Testis (tissue), 3 donors: ENCODE results near the gene ZRANB3. TPM values are rescaled to one million over a fixed set of nuclear protein-coding genes. Genes with fewer than 3 reads are reported as not detected.

Experiments used
- DNase-seq: peaks from one replicate; pipeline ENCODE4 v3.0.0-alpha.2; 2019
- H3K27ac ChIP-seq, 2 donors: fragments of 200-600 bp; sonication (generic); one replicate each; pipeline ENCODE4 v1.5.1; 2019
- H3K27me3 ChIP-seq: fragments of 200-600 bp; sonication (generic); one replicate; pipeline ENCODE4 v1.5.1; 2019
- H3K36me3 ChIP-seq: fragments of 200-600 bp; sonication (generic); one replicate; pipeline ENCODE4 v1.5.1; 2017; ENCODE audit warnings: low read depth; ENCODE audit errors: missing control alignments
- H3K4me1 ChIP-seq: fragments of 200-600 bp; sonication (generic); one replicate; pipeline ENCODE4 v1.5.1; 2019
- H3K4me3 ChIP-seq, 2 donors: fragments of 200-600 bp; sonication (generic); one replicate each; pipeline ENCODE4 v1.5.1; 2017 to 2019
- H3K9me3 ChIP-seq: fragments of 200-600 bp; sonication (generic); one replicate; pipeline ENCODE4 v1.5.1; 2017
- POLR2A ChIP-seq: fragments of 450-650 bp; IDR thresholded peaks from one replicate; pipeline ENCODE4 v1.6.1; 2017; ENCODE audit warnings: antibody characterized with exemption, mild to moderate bottlenecking, moderate library complexity
- WGBS, 2 donors: methylation state at CpG; one replicate each; pipeline ENCODE4 v1.1.5; 2018; 5-methylcytosine and 5-hydroxymethylcytosine counted together
- intact Hi-C: fragments of 100-400 bp; cut with DNase I; formaldehyde crosslinking; loops from one replicate; pipeline ENCODE4 v1.15.1; 2023; ENCODE audit warnings: low total_unique reads
- polyA plus RNA-seq: library from polyadenylated mRNA; stranded (reverse); fragments of 350-450 nt; fragmentation: Illumina TruSeq; extraction: RNeasy Lipid Tissue Mini Kit (QIAGEN cat#74804); gene quantifications from one replicate; pipeline ENCODE4 v1.2.3, GENCODE V29; 2014; ENCODE audit warnings: low read depth, low replicate concordance; ENCODE audit not compliant: insufficient read depth
- total RNA-seq, 2 donors: library from RNA; depleted of rRNA; stranded (reverse); fragments of >200 nt; gene quantifications; one replicate each; pipeline ENCODE4 v1.2.3, GENCODE V29; 2016
- TF ChIP-seq, protein P1 (sequence below), 3 experiments: fragments of 450-650 bp in 2 of 3; fragments of 200-600 bp in 1 of 3; sonication (generic) in 1 of 3; IDR thresholded peaks; one replicate each; pipeline ENCODE4 v1.5.1; 2016 to 2019; ENCODE audit warnings: antibody characterized with exemption in 3 of 3, mild to moderate bottlenecking in 2 of 3, moderate library complexity in 1 of 3

Gene ZRANB3
- total and polyA plus RNA-seq, 3 donors from 2014 or later = 8.6 to 28.8 (median 19.3) TPM

- H3K9me3 ChIP-seq = no peaks in the 10 kb centered on the region
- no peaks in the 10 kb centered on the region for H3K4me1 ChIP-seq
- H3K27me3 ChIP-seq = no peaks in the 10 kb centered on the region
- intact Hi-C loops = no loop called here
- no peak for TF ChIP-seq POLR2A
- TF ChIP-seq, protein P1, sequence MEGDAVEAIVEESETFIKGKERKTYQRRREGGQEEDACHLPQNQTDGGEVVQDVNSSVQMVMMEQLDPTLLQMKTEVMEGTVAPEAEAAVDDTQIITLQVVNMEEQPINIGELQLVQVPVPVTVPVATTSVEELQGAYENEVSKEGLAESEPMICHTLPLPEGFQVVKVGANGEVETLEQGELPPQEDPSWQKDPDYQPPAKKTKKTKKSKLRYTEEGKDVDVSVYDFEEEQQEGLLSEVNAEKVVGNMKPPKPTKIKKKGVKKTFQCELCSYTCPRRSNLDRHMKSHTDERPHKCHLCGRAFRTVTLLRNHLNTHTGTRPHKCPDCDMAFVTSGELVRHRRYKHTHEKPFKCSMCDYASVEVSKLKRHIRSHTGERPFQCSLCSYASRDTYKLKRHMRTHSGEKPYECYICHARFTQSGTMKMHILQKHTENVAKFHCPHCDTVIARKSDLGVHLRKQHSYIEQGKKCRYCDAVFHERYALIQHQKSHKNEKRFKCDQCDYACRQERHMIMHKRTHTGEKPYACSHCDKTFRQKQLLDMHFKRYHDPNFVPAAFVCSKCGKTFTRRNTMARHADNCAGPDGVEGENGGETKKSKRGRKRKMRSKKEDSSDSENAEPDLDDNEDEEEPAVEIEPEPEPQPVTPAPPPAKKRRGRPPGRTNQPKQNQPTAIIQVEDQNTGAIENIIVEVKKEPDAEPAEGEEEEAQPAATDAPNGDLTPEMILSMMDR (IDR thresholded peaks at IDR 0.05) = no peak
- no peak overlapping the region for H3K27ac ChIP-seq
- 88 to 99% methylated on average over 2 of the region's 2 CpGs for WGBS, 2 donors
- H3K36me3 ChIP-seq = no peaks in the 10 kb centered on the region
- no peak for DNase-seq
- H3K4me3 ChIP-seq = no peak overlapping the region
Observed at GRCh38 chr2:135494917-135495316, 36.1 kb downstream of the ZRANB3 start.

- H3K27ac ChIP-seq = no peak overlapping the region
- TF ChIP-seq POLR2A = no peak
- TF ChIP-seq, protein P1 (IDR thresholded peaks at IDR 0.05) = no peak
- no peak for DNase-seq
- H3K9me3 ChIP-seq = no peaks in the 10 kb centered on the region
- no peaks in the 10 kb centered on the region for H3K27me3 ChIP-seq
- WGBS, 2 donors = 72 to 76% methylated on average over 1 of the region's 1 CpG
- no peaks in the 10 kb centered on the region for H3K36me3 ChIP-seq
- no peaks in the 10 kb centered on the region for H3K4me1 ChIP-seq
- no peak overlapping the region for H3K4me3 ChIP-seq
- intact Hi-C loops = no loop called here
Observed at GRCh38 chr2:135494503-135494902, 36.5 kb downstream of the ZRANB3 start.

DNA sequence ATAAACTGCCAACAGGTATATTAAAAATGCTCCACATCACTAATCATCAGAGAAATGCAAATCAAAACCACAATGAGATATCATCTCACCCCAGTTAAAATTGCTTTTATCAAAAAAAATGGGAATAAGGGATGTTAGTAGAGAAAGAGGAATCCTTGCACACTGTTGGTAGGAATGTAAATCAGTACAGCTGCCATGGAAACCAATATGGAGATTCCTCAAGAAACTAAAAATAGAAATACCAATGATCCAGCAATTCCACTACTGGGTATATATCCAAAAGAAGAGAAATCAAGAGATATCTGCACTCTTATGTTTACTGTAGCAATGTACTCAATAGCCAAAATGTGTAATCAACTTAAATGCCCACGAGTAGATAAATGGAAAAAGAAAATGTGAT, 40.6 kb downstream of the ZRANB3 start:
- H3K4me3 ChIP-seq = no peak overlapping the region
- intact Hi-C loops = no loop called here
- no peak for TF ChIP-seq POLR2A
- TF ChIP-seq, protein P1 (IDR thresholded peaks at IDR 0.05) = no peak
- H3K27ac ChIP-seq = no peak overlapping the region
- no peaks in the 10 kb centered on the region for H3K27me3 ChIP-seq
- no peaks in the 10 kb centered on the region for H3K36me3 ChIP-seq
- no peak for DNase-seq
- no peaks in the 10 kb centered on the region for H3K4me1 ChIP-seq
- no peaks in the 10 kb centered on the region for H3K9me3 ChIP-seq
- 88 to 96% methylated on average over 1 of the region's 1 CpG for WGBS, 2 donors

DNA sequence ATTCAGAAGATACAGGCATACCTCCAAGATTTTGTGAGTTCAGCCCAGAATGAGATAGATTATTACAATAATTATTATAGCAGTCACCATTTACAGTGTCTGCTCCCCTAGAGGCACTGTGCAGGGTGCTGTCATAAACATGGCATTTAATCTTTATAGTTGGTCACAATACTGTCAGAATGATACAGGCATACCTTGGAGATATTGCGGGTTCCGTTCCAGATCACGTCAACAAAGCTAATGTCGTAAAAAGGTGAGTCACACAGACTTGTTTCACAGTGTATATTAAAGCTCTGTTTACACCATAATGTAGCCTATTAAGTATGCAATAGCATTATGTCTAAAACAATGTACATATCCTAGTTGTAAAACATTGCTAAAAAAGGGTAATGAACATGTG, 45.6 kb downstream of the ZRANB3 start:
- 99% methylated on average over 4 of the region's 4 CpGs for WGBS, 2 donors
- no peak for DNase-seq
- no peak overlapping the region for H3K4me3 ChIP-seq
- no peaks in the 10 kb centered on the region for H3K27me3 ChIP-seq
- no peak for TF ChIP-seq POLR2A
- TF ChIP-seq, protein P1 (IDR thresholded peaks at IDR 0.05) = no peak
- H3K4me1 ChIP-seq = no peaks in the 10 kb centered on the region
- H3K36me3 ChIP-seq = no peaks in the 10 kb centered on the region
- no peak overlapping the region for H3K27ac ChIP-seq
- intact Hi-C loops = no loop called here
- no peaks in the 10 kb centered on the region for H3K9me3 ChIP-seq

GRCh38 chr2:135475128-135475527, 55.9 kb downstream of the ZRANB3 start:
- Histone ChIP-seq H3K4me1 (no peaks in the 10 kb centered on the region), H3K36me3 (no peaks in the 10 kb centered on the region), H3K27ac (no peak overlapping the region), H3K27me3 (no peaks in the 10 kb centered on the region), H3K9me3 (no peaks in the 10 kb centered on the region), H3K4me3 (no peak overlapping the region)
- intact Hi-C loops = no loop called here
- TF ChIP-seq POLR2A = no peak
- TF ChIP-seq, protein P1 (IDR thresholded peaks at IDR 0.05) = no peak
- DNase-seq = no peak
